Testis (tissue), 2 donors: ENCODE data around the gene CDK8.

ENCODE experiments used
- CTCF ChIP-seq, 3 experiments: fragments of 450-650 bp in 2 of 3; fragments of 200-600 bp in 1 of 3; sonication (generic) in 1 of 3; IDR thresholded peaks; one replicate each; pipeline ENCODE4 v1.5.1; 2016 to 2019; ENCODE audit warnings: antibody characterized with exemption in 3 of 3, mild to moderate bottlenecking in 2 of 3, moderate library complexity in 1 of 3
- POLR2A ChIP-seq: fragments of 450-650 bp; IDR thresholded peaks from one replicate; pipeline ENCODE4 v1.6.1; 2017; ENCODE audit warnings: antibody characterized with exemption, mild to moderate bottlenecking, moderate library complexity

- TF ChIP-seq CTCF (IDR thresholded peaks at IDR 0.05) = no peak
- TF ChIP-seq POLR2A = no peak
Measured at GRCh38 chr13:26208287-26208686, 45.6 kb upstream of the CDK8 start.
